GM18499 (cell line): ENCODE data around the gene PGR.
A peak's percentile ranks its signal among the peaks of the same experiment; 100 is the strongest.
"Not testable (repeated sequence)": the region's sequence is repeated elsewhere in the genome, so short reads cannot be mapped to it uniquely, and the experiment has no call there.

Experiments used
- ATAC-seq: cut with Tn5 transposase; IDR thresholded peaks from one replicate; pipeline ENCODE4 v1.9.1; 2021; ENCODE audit warnings: moderate number of reproducible peaks; ENCODE audit not compliant: insufficient read depth, unreplicated experiment

Gene PGR

GRCh38 chr11:101013702-101014101, 115.9 kb downstream of the PGR start:
- not testable (repeated sequence) for ATAC-seq

- no peak for ATAC-seq
Measured at GRCh38 chr11:101011881-101012280, 117.7 kb downstream of the PGR start.

GRCh38 chr11:101010899-101011298, 118.7 kb downstream of the PGR start:
- ATAC-seq: no peak

GRCh38 chr11:101009690-101010055, 119.9 kb downstream of the PGR start:
- no peak for ATAC-seq

- no peak for ATAC-seq
Measured at GRCh38 chr11:101008961-101009689, 120.5 kb downstream of the PGR start.

DNA sequence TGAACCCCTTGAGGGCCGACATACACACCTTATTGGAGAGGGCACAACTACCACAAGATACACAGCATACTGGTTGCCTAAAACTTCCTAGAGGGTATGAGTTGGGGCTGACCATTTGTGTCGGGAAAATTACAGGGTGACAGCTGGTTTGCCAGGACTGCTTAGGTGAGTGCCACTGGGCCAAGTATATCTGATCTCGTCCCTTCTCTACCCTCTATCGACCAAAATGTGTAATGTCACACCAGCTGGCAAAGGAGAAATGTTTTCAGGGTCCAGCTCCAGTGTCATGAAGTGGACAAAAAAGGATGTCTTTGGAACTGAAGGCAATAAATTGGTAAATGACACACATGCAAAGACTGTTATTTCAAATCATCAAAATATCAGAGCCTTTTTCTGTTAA, 126.1 kb downstream of the PGR start:
- ATAC-seq: no peak

DNA sequence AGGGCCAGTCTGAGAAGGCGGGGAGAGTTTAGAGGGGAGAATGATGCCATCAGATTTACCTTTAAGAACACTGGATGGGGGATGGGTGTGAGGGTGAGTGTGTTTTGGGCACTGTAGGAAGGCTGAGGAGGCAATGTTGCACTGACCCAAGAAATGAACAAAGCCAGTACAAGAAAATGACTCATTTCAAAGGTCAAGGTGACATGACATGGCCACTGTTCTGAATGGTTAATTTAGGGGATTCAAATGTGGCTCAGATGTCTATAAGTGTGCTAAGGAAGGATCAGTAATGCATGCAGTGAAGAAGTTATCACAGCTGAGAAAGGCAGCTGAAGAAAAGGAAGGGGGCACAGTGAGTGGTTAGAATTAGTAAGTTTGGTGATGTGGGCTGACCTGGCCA, 129.9 kb downstream of the PGR start:
- no peak for ATAC-seq

GRCh38 chr11:100994966-100995365, 134.6 kb downstream of the PGR start:
- no peak for ATAC-seq

DNA sequence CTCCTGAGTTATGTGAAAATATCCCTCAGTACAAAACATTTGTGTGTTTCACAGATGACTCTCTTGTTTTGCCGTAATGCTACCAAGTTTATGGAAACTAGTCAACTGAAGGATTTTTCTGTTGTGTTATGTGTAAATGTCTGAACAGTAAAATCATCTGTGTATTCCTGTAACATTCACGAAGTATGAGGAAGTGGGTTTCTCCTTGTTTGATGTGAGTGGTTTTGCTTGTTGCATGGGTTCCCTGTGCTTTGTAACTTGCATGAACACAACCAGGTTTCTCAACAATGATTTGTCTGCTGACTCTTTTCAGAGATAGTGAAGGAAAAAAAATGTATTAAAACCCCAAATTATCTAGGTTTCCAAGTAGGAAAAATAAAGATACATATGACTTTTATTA, 138.1 kb downstream of the PGR start:
- ATAC-seq: no peak

- ATAC-seq: no peak
Measured at GRCh38 chr11:100990931-100991330, 138.7 kb downstream of the PGR start.

GRCh38 chr11:100984668-100985067, 144.9 kb downstream of the PGR start:
- peak; percentile 90 for ATAC-seq

DNA sequence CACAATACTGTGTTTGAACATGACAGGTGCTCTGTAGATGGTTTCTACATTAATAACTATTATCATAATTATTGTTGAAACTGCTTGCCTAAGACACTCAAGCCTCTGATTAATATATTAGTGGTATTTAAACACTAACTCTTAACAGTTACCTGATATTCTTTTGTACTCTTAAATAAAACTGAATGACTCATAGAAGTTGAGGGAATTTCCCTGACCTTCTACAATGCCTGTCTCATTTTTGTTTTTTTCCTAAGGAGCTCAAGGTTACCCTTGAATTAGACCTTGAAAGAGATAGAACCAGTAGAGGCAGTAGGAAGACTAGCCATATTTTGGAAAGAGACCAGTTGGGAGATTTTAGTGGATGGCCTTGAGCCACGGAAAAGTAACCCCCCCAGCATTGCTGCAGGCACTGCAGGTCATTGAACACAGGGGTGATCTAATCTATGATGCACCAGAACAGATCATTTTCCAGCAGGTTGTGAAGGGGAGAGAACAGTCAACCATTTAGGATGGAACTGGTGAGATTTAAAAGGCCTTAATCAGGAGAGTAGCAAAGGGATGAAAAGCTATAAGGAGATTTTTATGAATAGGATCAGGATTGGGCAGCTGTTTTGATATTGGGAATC, 148.3 kb downstream of the PGR start:
- no peak for ATAC-seq

DNA sequence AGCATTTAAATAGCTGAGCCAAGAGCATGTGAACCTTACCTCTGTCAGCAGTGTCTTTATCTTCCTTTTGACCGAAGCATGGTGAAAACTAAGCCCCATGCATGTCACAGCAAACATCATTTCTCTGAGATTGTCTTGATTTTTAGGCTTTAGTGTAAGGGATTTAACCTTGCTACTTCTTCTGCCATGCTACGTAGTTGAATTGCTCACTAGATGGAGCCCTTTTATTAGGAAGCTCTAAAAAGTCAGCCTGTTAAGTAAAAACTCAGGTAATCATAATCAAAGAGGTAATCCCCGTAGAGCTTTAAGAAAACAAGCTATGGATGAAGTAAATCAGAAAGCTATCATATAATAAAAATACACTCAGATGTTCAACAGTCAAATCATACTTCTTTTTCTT, 149.5 kb downstream of the PGR start:
- ATAC-seq: no peak
